H1 (cell line): ENCODE measurements around the gene SIRT7.

Source experiments
- EP300 ChIP-seq, 2 experiments: IDR thresholded peaks; 1 replicate in 1 of 2; 2 replicates in 1 of 2; pipeline ENCODE4 v1.6.1; 2011 to 2012; ENCODE audit warnings: low read depth in 2 of 2, low read length in 2 of 2, mild to moderate bottlenecking in 2 of 2, borderline replicate concordance in 1 of 2, inconsistent platforms in 1 of 2, moderate library complexity in 1 of 2
- EZH2 ChIP-seq: fragments of 200-600 bp; sonication (generic); IDR thresholded peaks from 2 replicates; pipeline ENCODE4 v1.7.1; 2012; ENCODE audit warnings: low read depth, mild to moderate bottlenecking, moderate library complexity, low read length, inconsistent platforms; ENCODE audit not compliant: severe bottlenecking
- GABPA ChIP-seq: IDR thresholded peaks from 2 replicates; pipeline ENCODE4 v1.6.1; 2011; ENCODE audit warnings: mild to moderate bottlenecking, low read length, moderate library complexity, borderline replicate concordance; ENCODE audit not compliant: insufficient read depth
- HDAC6 ChIP-seq: IDR thresholded peaks from one replicate; pipeline ENCODE4 v1.7.1; 2012; ENCODE audit warnings: low read depth, mild to moderate bottlenecking, inconsistent platforms, low read length, moderate library complexity
- JUN ChIP-seq: IDR thresholded peaks from 2 replicates; pipeline ENCODE4 v1.6.1; 2011; ENCODE audit warnings: low read depth, mild to moderate bottlenecking, improper control_type of control experiment, low read length
- POLR2A ChIP-seq, 2 experiments: IDR thresholded peaks; 1 replicate in 1 of 2; 2 replicates in 1 of 2; pipeline ENCODE4 v1.6.1; 2011; ENCODE audit warnings: low read depth in 2 of 2, low read length in 2 of 2, mild to moderate bottlenecking in 2 of 2; ENCODE audit errors: control extremely low read depth in 1 of 2
- POLR2AphosphoS5 ChIP-seq: IDR thresholded peaks from 2 replicates; pipeline ENCODE4 v1.6.1; 2011; ENCODE audit warnings: low read depth, low read length
- RAD21 ChIP-seq, 2 experiments: IDR thresholded peaks in 1 of 2; conservative IDR thresholded peaks in 1 of 2; 2 replicates each; pipeline ENCODE4 v1.6.1; 2011; ENCODE audit warnings: low read depth in 2 of 2, low read length in 2 of 2, improper control_type of control experiment in 1 of 2, inconsistent platforms in 1 of 2, mild to moderate bottlenecking in 1 of 2, moderate library complexity in 1 of 2
- SIN3A ChIP-seq, 2 experiments: IDR thresholded peaks in 1 of 2; conservative IDR thresholded peaks in 1 of 2; 2 replicates each; pipeline ENCODE4 v1.6.1; 2011 to 2012; ENCODE audit warnings: low read length in 2 of 2, improper control_type of control experiment in 1 of 2, low read depth in 1 of 2, mild to moderate bottlenecking in 1 of 2
- SRF ChIP-seq: IDR thresholded peaks from 2 replicates; pipeline ENCODE4 v1.6.1; 2011; ENCODE audit warnings: mild to moderate bottlenecking, low read depth, low read length, moderate library complexity
- TAF1 ChIP-seq: IDR thresholded peaks from 2 replicates; pipeline ENCODE4 v1.6.1; 2011; ENCODE audit warnings: mild to moderate bottlenecking, low read depth, low read length
- YY1 ChIP-seq: IDR thresholded peaks from 2 replicates; pipeline ENCODE4 v1.6.1; 2011; ENCODE audit warnings: low read depth, mild to moderate bottlenecking, low read length
- TF ChIP-seq, protein P1 (sequence below), 3 experiments: IDR thresholded peaks; 1 replicate in 2 of 3; 2 replicates in 1 of 3; pipeline versions ENCODE4 v1.5.1 to v1.6.1; 2011; ENCODE audit warnings: low read length in 3 of 3, mild to moderate bottlenecking in 3 of 3, inconsistent platforms in 2 of 3, low read depth in 1 of 3, moderate library complexity in 1 of 3; ENCODE audit not compliant: insufficient read depth in 1 of 3; ENCODE audit errors: control extremely low read depth in 1 of 3
- TF ChIP-seq, protein P2 (sequence below): IDR thresholded peaks from 2 replicates; pipeline ENCODE4 v1.6.1; 2011; ENCODE audit warnings: low read length, improper control_type of control experiment

DNA sequence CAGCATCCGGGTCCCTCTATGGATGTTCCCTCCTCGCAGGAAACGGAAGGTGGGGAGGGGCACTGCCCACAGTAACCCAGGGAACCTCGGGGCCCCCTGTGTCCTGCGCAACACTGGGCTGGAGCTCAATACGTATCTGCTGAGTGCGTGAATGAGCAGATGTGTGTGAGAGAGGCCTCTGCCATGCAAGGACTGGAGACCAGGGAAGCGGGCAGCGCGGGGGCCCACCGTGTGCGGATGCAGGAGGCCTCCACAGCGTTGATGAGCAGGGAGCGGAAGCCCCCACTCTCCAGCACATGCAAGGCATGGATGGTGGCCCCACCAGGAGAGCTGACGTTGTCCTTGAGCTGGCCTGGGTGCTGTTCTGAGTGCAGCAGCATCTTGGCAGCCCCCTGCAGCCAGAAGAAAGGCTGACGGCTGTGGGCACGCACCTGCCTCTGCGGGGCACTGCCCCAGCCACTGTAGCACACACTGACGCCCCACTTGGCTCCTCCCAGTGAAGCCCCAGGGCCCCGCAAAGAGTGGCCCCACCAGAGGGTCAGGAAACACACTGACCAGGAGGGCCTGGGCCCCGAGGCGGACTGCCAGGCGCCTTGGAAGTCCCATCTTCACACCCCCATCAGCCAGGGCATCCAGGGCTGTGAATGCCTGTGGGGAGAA, 16.3 kb upstream of the SIRT7 start:
- TF ChIP-seq SRF (no peak), YY1 (no peak), POLR2A (IDR thresholded peaks at IDR 0.05; ENCODE audit: control extremely low read depth in 1 of 2, low read depth in 2 of 2, low read length in 2 of 2) (no peak), POLR2AphosphoS5 (no peak), EZH2 (no peak), EP300 (IDR thresholded peaks at IDR 0.05; ENCODE audit: borderline replicate concordance in 1 of 2, low read depth in 2 of 2, low read length in 2 of 2) (no peak), GABPA (no peak), JUN (no peak), HDAC6 (no peak), TAF1 (no peak), SIN3A (conservative IDR thresholded peaks at IDR 0.05 in 1 of 2, IDR thresholded peaks at IDR 0.05 in 1 of 2; ENCODE audit: low read depth in 1 of 2, low read length in 2 of 2) (no peak), RAD21 (IDR thresholded peaks at IDR 0.05 in 1 of 2, conservative IDR thresholded peaks at IDR 0.05 in 1 of 2; ENCODE audit: low read depth in 2 of 2, low read length in 2 of 2) (no peak)
- TF ChIP-seq, protein P1, sequence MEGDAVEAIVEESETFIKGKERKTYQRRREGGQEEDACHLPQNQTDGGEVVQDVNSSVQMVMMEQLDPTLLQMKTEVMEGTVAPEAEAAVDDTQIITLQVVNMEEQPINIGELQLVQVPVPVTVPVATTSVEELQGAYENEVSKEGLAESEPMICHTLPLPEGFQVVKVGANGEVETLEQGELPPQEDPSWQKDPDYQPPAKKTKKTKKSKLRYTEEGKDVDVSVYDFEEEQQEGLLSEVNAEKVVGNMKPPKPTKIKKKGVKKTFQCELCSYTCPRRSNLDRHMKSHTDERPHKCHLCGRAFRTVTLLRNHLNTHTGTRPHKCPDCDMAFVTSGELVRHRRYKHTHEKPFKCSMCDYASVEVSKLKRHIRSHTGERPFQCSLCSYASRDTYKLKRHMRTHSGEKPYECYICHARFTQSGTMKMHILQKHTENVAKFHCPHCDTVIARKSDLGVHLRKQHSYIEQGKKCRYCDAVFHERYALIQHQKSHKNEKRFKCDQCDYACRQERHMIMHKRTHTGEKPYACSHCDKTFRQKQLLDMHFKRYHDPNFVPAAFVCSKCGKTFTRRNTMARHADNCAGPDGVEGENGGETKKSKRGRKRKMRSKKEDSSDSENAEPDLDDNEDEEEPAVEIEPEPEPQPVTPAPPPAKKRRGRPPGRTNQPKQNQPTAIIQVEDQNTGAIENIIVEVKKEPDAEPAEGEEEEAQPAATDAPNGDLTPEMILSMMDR (IDR thresholded peaks at IDR 0.05; ENCODE audit: control extremely low read depth in 1 of 3, insufficient read depth in 1 of 3, low read depth in 1 of 3, low read length in 3 of 3), result no peak
- TF ChIP-seq, protein P2, sequence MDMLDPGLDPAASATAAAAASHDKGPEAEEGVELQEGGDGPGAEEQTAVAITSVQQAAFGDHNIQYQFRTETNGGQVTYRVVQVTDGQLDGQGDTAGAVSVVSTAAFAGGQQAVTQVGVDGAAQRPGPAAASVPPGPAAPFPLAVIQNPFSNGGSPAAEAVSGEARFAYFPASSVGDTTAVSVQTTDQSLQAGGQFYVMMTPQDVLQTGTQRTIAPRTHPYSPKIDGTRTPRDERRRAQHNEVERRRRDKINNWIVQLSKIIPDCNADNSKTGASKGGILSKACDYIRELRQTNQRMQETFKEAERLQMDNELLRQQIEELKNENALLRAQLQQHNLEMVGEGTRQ, result no peak
